Activated CD4-positive, alpha-beta T cell treated with anti-CD3 and anti-CD28 coated beads for 4 hours (primary cell): Measurements from ENCODE around the gene CCDC197.

Experiments used
- DNase-seq, 2 donors: peaks; one replicate each; pipeline ENCODE4 v3.0.0-alpha.2; 2020

The CCDC197 gene

GRCh38 chr14:94027566-94028449 lies 30.7 kb downstream of the CCDC197 start:
- DNase-seq: no peak

GRCh38 chr14:94028450-94028826 lies 31.3 kb downstream of the CCDC197 start:
- DNase-seq: peak; percentile 21 to 38

GRCh38 chr14:94029265-94029664 lies 32.2 kb downstream of the CCDC197 start:
- no peak for DNase-seq

- no peak for DNase-seq
Observed at GRCh38 chr14:94029671-94030203, 32.6 kb downstream of the CCDC197 start.

GRCh38 chr14:94030571-94030970 lies 33.5 kb downstream of the CCDC197 start:
- DNase-seq: no peak

GRCh38 chr14:94031161-94031882 lies 34.2 kb downstream of the CCDC197 start:
- no peak for DNase-seq

- no peak for DNase-seq
Observed at GRCh38 chr14:94031883-94032279, 34.8 kb downstream of the CCDC197 start.

- DNase-seq: no peak
Observed at GRCh38 chr14:94034886-94035285, 37.8 kb downstream of the CCDC197 start.

GRCh38 chr14:94036313-94037167 lies 39.4 kb downstream of the CCDC197 start:
- DNase-seq: peak; percentile 64 to 74

GRCh38 chr14:94037954-94038353 lies 40.9 kb downstream of the CCDC197 start:
- no peak for DNase-seq

- no peak for DNase-seq
Observed at GRCh38 chr14:94038510-94038909, 41.4 kb downstream of the CCDC197 start.

GRCh38 chr14:94038921-94039629 lies 42.0 kb downstream of the CCDC197 start:
- DNase-seq: no peak

GRCh38 chr14:94040247-94040646 lies 43.1 kb downstream of the CCDC197 start:
- no peak for DNase-seq

- no peak for DNase-seq
Observed at GRCh38 chr14:94040796-94041195, 43.7 kb downstream of the CCDC197 start.

- DNase-seq: no peak
Observed at GRCh38 chr14:94041551-94042346, 44.6 kb downstream of the CCDC197 start.

- DNase-seq: no peak
Observed at GRCh38 chr14:94042433-94043091, 45.5 kb downstream of the CCDC197 start.

GRCh38 chr14:94043111-94043755 lies 46.1 kb downstream of the CCDC197 start:
- DNase-seq: no peak

GRCh38 chr14:94043756-94044475 lies 46.8 kb downstream of the CCDC197 start:
- no peak for DNase-seq

- DNase-seq: no peak
Observed at GRCh38 chr14:94044476-94045091, 47.5 kb downstream of the CCDC197 start.
